Measurements from ENCODE around the gene TNFRSF21.

TNFRSF21 gene

DNA sequence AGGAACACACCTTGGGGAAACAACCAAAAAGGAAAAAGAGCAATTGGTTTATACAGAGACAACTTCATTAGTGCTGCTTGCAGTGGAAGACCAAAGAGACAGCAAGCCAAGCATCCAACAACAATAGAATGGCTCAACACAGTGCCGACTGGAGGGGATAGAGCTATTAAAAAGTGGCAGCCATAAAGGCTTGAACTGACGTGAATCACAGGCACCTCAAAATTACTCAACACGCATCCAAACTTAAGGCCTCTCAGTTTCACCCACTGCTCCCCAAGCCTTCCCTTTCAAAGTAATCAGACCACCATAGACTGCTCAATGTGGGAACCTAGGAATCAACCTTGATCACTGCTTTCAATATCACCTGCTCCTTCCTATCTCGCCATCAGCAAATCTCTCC, 9.7 kb downstream of the TNFRSF21 start:
- Histone ChIP-seq H3K79me2 (ENCODE audit: low read length) (no peaks in the 10 kb centered on the region), H3K4me3 (ENCODE audit: low read length) (no peak overlapping the region), H3K9me2 (replicated peaks; ENCODE audit: insufficient read depth, low read length) (no peaks in the 10 kb centered on the region), H3K4me1 (ENCODE audit: low read length) (no peaks in the 10 kb centered on the region), H3K27me3 (replicated peaks; ENCODE audit: insufficient read depth, low read length) (no peaks in the 10 kb centered on the region), H3K9me3 (replicated peaks; ENCODE audit: insufficient read depth, low read length) (no peaks in the 10 kb centered on the region), H3K36me3 (replicated peaks; ENCODE audit: insufficient read depth, low read length) (no peaks in the 10 kb centered on the region), H2AFZ (ENCODE audit: low read length) (no peak overlapping the region), H4K20me1 (ENCODE audit: insufficient read depth, low read length) (no peaks in the 10 kb centered on the region), H3K27ac (ENCODE audit: low read length) (no peak overlapping the region), H3K9ac (ENCODE audit: low read length) (no peak overlapping the region), H3K4me2 (ENCODE audit: low read depth, low read length) (no peak overlapping the region), H3F3A (ENCODE audit: insufficient read depth, low read length) (no peaks in the 10 kb centered on the region)
- DNase-seq, result no peak
- TF ChIP-seq EZH2 (optimal IDR thresholded peaks at IDR 0.05; ENCODE audit: low read depth, low read length), result no peak
- TF ChIP-seq, protein P1, sequence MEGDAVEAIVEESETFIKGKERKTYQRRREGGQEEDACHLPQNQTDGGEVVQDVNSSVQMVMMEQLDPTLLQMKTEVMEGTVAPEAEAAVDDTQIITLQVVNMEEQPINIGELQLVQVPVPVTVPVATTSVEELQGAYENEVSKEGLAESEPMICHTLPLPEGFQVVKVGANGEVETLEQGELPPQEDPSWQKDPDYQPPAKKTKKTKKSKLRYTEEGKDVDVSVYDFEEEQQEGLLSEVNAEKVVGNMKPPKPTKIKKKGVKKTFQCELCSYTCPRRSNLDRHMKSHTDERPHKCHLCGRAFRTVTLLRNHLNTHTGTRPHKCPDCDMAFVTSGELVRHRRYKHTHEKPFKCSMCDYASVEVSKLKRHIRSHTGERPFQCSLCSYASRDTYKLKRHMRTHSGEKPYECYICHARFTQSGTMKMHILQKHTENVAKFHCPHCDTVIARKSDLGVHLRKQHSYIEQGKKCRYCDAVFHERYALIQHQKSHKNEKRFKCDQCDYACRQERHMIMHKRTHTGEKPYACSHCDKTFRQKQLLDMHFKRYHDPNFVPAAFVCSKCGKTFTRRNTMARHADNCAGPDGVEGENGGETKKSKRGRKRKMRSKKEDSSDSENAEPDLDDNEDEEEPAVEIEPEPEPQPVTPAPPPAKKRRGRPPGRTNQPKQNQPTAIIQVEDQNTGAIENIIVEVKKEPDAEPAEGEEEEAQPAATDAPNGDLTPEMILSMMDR (IDR thresholded peaks at IDR 0.05; ENCODE audit: low read length), result no peak
- TF ChIP-seq EZH2phosphoT487 (IDR thresholded peaks at IDR 0.05; ENCODE audit: low read length), result no peak

DNA sequence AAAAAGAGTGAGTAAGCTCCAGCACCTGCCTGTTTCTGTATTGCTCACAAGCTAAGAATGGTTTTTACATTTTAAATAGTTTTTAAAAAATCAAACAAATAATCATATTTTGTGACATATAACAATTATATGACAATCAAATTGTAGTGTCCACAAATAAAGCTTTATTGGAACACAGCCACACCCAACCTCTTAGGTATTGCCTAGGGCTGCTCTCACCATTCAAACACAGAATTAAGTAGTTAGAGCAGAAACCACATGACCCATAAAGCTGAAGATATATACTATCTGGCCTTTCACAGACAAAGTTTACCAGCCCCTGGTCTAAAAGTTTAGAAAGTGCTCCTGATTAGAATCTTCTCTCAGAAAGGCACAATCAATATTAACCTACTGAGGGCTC, 11.2 kb downstream of the TNFRSF21 start:
- Histone ChIP-seq H3K4me2 (ENCODE audit: low read depth, low read length) (no peak overlapping the region), H3K9me3 (replicated peaks; ENCODE audit: insufficient read depth, low read length) (no peaks in the 10 kb centered on the region), H3K9me2 (replicated peaks; ENCODE audit: insufficient read depth, low read length) (no peaks in the 10 kb centered on the region), H3K27me3 (replicated peaks; ENCODE audit: insufficient read depth, low read length) (no peaks in the 10 kb centered on the region), H2AFZ (ENCODE audit: low read length) (no peak overlapping the region), H4K20me1 (ENCODE audit: insufficient read depth, low read length) (no peaks in the 10 kb centered on the region), H3K79me2 (ENCODE audit: low read length) (no peaks in the 10 kb centered on the region), H3K4me1 (ENCODE audit: low read length) (no peaks in the 10 kb centered on the region), H3K9ac (ENCODE audit: low read length) (no peak overlapping the region), H3K27ac (ENCODE audit: low read length) (no peak overlapping the region), H3K4me3 (ENCODE audit: low read length) (no peak overlapping the region), H3K36me3 (replicated peaks; ENCODE audit: insufficient read depth, low read length) (no peaks in the 10 kb centered on the region), H3F3A (ENCODE audit: insufficient read depth, low read length) (no peaks in the 10 kb centered on the region)
- no peak for TF ChIP-seq EZH2 (optimal IDR thresholded peaks at IDR 0.05; ENCODE audit: low read depth, low read length)
- TF ChIP-seq EZH2phosphoT487 (IDR thresholded peaks at IDR 0.05; ENCODE audit: low read length), result no peak
- TF ChIP-seq, protein P1 (IDR thresholded peaks at IDR 0.05; ENCODE audit: low read length), result no peak
- DNase-seq, result no peak

- Histone ChIP-seq H3K36me3 (replicated peaks; ENCODE audit: insufficient read depth, low read length) (no peaks in the 10 kb centered on the region), H3K4me2 (ENCODE audit: low read depth, low read length) (no peak overlapping the region), H3K9me3 (replicated peaks; ENCODE audit: insufficient read depth, low read length) (no peaks in the 10 kb centered on the region), H3K79me2 (ENCODE audit: low read length) (no peaks in the 10 kb centered on the region), H3K9me2 (replicated peaks; ENCODE audit: insufficient read depth, low read length) (no peaks in the 10 kb centered on the region), H3K9ac (ENCODE audit: low read length) (no peak overlapping the region), H4K20me1 (ENCODE audit: insufficient read depth, low read length) (no peaks in the 10 kb centered on the region), H2AFZ (ENCODE audit: low read length) (no peak overlapping the region), H3K27me3 (replicated peaks; ENCODE audit: insufficient read depth, low read length) (no peaks in the 10 kb centered on the region), H3K4me1 (ENCODE audit: low read length) (no peaks in the 10 kb centered on the region), H3F3A (ENCODE audit: insufficient read depth, low read length) (no peaks in the 10 kb centered on the region), H3K4me3 (ENCODE audit: low read length) (no peak overlapping the region), H3K27ac (ENCODE audit: low read length) (no peak overlapping the region)
- TF ChIP-seq, protein P1 (IDR thresholded peaks at IDR 0.05; ENCODE audit: low read length), result no peak
- TF ChIP-seq EZH2 (optimal IDR thresholded peaks at IDR 0.05; ENCODE audit: low read depth, low read length), result no peak
- TF ChIP-seq EZH2phosphoT487 (IDR thresholded peaks at IDR 0.05; ENCODE audit: low read length), result no peak
- no peak for DNase-seq
Measured at GRCh38 chr6:47294990-47295389, 14.7 kb downstream of the TNFRSF21 start.
